ENCODE results near the gene CTDSPL.
"Not testable (repeated sequence)": the region's sequence is repeated elsewhere in the genome, so short reads cannot be mapped to it uniquely, and the experiment has no call there.

The CTDSPL gene

DNA sequence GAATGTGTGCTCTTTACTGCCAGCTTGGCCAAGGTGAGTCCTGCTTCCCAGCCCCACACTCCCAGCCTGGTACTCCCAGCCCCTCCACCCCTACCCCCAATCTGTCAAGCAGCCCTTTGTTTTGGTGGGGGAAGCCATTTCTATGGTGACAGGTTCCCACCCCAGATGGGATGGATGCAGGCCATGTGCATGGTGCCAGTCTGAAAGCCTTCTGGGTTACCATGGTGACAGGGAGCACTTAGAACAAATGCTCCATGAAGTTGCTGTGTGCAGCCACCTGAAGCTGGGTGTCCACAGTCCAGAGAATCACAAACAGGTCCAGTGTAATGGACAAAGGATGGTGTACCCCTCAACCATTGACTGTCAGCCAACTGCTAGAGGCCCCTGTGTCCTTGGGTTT is 109.8 kb downstream of the CTDSPL start:
- DNase-seq = no peak
- Histone ChIP-seq H3K4me3 (ENCODE audit: insufficient read depth, low read depth, low read length, poor library complexity, severe bottlenecking) (no peak overlapping the region), H3K9me3 (ENCODE audit: control insufficient read depth, low read length) (no peaks in the 10 kb centered on the region), H3K27me3 (replicated peaks; ENCODE audit: control insufficient read depth, insufficient read depth, low read length, poor library complexity, severe bottlenecking) (no peaks in the 10 kb centered on the region), H3K4me1 (ENCODE audit: control insufficient read depth, insufficient read depth, low read length, poor library complexity, severe bottlenecking) (peaks cover 4% of the 10 kb centered on the region), H3K27ac (ENCODE audit: insufficient read depth, low read length, poor library complexity, severe bottlenecking) (no peak overlapping the region), H3K36me3 (ENCODE audit: control insufficient read depth, insufficient read depth, low read length) (no peaks in the 10 kb centered on the region)

DNA sequence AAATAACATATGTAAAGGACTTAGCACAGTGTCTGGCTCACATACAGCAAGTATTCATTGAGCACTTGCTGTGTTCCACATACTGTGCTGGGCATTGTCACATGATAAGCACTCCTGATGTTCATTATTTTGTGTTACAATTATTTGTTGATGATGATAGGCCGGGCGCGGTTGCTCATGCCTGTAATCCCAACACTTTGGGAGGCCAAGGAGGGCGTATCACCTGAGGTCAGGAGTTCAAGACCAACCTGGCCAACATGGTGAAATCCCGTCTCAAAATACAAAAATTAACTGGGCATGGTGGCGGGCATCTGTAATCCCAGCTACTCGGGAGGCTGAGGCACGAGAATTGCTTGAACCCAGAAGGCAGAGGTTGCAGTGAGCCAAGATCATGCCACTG is 110.4 kb downstream of the CTDSPL start:
- not testable (repeated sequence) for H3K36me3 ChIP-seq (ENCODE audit: control insufficient read depth, insufficient read depth, low read length)

DNA sequence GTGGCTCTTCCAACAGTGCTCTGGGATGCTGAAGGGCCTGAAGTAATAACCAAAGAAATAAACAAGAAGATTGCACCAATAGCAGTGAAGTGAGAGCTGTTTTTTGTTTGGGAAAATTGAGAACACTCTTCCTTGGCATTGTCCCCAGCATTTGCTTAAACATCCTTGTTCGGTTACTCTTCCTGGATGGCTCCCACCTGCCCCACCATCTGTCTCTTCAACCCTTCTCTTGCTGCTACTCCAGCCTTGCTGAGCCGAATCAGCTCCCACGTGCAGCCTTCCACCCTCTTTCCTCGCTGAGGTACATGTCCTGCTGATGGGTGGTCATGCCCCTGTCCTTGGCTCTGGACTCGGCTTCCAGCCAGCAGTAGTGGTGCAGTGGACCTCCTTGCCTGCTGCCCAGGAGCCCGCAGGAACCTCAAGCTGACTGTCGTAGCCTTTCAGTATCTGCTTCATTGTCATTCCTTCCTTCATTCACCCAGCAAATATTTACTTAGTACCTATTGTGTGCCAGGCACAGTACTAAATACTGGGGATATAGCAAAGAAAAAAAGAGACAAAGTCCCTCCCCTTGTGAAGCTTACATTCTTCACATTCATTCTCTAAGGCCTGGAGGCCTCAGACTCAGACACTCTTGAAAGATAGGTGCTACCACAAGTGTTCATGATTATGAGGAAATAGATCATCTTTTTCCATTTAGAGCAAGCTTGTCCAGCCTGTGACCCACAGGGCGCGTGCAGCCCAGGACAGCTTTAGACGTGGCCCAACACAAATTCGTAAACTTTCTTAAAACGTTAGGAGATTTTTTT is 111.8 kb downstream of the CTDSPL start:
- Histone ChIP-seq H3K36me3 (ENCODE audit: control insufficient read depth, insufficient read depth, low read length) (no peaks in the 10 kb centered on the region), H3K27me3 (replicated peaks; ENCODE audit: control insufficient read depth, insufficient read depth, low read length, poor library complexity, severe bottlenecking) (no peaks in the 10 kb centered on the region), H3K9me3 (ENCODE audit: control insufficient read depth, low read length) (no peaks in the 10 kb centered on the region), H3K27ac (ENCODE audit: insufficient read depth, low read length, poor library complexity, severe bottlenecking) (no peak overlapping the region), H3K4me1 (ENCODE audit: control insufficient read depth, insufficient read depth, low read length, poor library complexity, severe bottlenecking) (peaks cover 4% of the 10 kb centered on the region), H3K4me3 (ENCODE audit: insufficient read depth, low read depth, low read length, poor library complexity, severe bottlenecking) (no peak overlapping the region)
- DNase-seq = no peak

More for the DNA sequence above, 110.4 kb downstream of the CTDSPL start:
- H3K4me3 ChIP-seq (ENCODE audit: insufficient read depth, low read depth, low read length, poor library complexity, severe bottlenecking); H3K27ac ChIP-seq (ENCODE audit: insufficient read depth, low read length, poor library complexity, severe bottlenecking); H3K4me1 ChIP-seq (ENCODE audit: control insufficient read depth, insufficient read depth, low read length, poor library complexity, severe bottlenecking); H3K9me3 ChIP-seq (ENCODE audit: control insufficient read depth, low read length); H3K27me3 ChIP-seq (replicated peaks; ENCODE audit: control insufficient read depth, insufficient read depth, low read length, poor library complexity, severe bottlenecking); DNase-seq: not testable (repeated sequence)

DNA sequence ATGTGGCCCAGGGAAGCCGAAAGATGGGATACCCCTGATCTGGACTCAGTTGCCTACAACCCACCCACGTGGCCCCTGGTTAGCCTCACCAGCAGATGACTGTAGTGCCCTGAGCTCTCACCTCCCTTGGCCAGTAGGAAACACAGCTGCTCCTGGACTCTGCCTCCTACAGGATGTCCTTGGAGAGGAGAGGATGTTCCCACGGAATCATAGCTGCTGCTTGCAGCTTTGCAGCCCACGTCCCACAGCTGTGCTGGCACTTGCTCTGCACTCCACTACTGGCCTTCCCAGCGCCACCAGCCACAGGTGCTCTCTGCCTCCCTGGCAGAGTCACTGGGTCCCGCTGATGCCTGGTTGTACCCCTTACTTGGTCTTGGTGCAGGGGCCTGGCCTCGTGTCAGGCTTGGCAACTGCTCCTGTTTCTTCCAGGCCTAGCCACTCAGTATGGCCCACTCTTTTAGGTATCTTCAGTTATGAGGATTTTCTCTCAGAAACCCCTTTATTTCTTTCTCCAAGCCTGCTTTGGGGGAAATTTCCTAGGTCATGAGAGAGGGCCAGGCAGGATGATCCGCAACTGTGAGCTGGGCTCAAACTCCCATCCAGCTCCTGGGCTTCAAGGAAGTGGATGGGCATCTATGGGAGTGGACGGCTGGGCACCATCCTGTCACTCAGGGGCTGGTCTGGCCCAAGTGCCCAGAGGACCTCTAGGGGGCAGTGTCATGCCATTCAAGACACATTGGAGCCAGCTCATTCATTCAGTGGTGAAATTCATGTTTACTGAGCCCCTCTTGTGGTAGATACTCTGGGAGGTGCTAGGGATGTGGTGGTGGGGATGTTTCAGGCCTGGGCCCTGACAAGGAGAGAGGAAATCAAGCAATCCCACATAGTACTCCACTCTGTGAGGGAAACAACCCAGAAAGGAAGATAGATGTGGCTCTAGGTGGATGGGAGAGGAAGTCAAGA is 112.7 kb downstream of the CTDSPL start:
- Histone ChIP-seq H3K4me3 (ENCODE audit: insufficient read depth, low read depth, low read length, poor library complexity, severe bottlenecking) (no peak overlapping the region), H3K4me1 (ENCODE audit: control insufficient read depth, insufficient read depth, low read length, poor library complexity, severe bottlenecking) (peaks cover 4% of the 10 kb centered on the region), H3K27ac (ENCODE audit: insufficient read depth, low read length, poor library complexity, severe bottlenecking) (no peak overlapping the region), H3K36me3 (ENCODE audit: control insufficient read depth, insufficient read depth, low read length) (no peaks in the 10 kb centered on the region), H3K9me3 (ENCODE audit: control insufficient read depth, low read length) (no peaks in the 10 kb centered on the region), H3K27me3 (replicated peaks; ENCODE audit: control insufficient read depth, insufficient read depth, low read length, poor library complexity, severe bottlenecking) (no peaks in the 10 kb centered on the region)
- peak; percentile 34 to 57 (median 43) for DNase-seq

GRCh38 chr3:37979541-37980461 is 118.1 kb downstream of the CTDSPL start:
- no peaks in the 10 kb centered on the region for H3K36me3 ChIP-seq (ENCODE audit: control insufficient read depth, insufficient read depth, low read length)
- no peaks in the 10 kb centered on the region for H3K27me3 ChIP-seq (replicated peaks; ENCODE audit: control insufficient read depth, insufficient read depth, low read length, poor library complexity, severe bottlenecking)
- no peak overlapping the region for H3K27ac ChIP-seq (ENCODE audit: insufficient read depth, low read length, poor library complexity, severe bottlenecking)
- no peak for DNase-seq
- H3K4me1 ChIP-seq (ENCODE audit: control insufficient read depth, insufficient read depth, low read length, poor library complexity, severe bottlenecking) = peaks cover under 1% of the 10 kb centered on the region
- no peaks in the 10 kb centered on the region for H3K9me3 ChIP-seq (ENCODE audit: control insufficient read depth, low read length)
- no peak overlapping the region for H3K4me3 ChIP-seq (ENCODE audit: insufficient read depth, low read depth, low read length, poor library complexity, severe bottlenecking)

GRCh38 chr3:37980462-37981347 is 119.0 kb downstream of the CTDSPL start:
- no peak overlapping the region for H3K4me3 ChIP-seq (ENCODE audit: insufficient read depth, low read depth, low read length, poor library complexity, severe bottlenecking)

GRCh38 chr3:37981348-37981664 is 119.6 kb downstream of the CTDSPL start:
- Histone ChIP-seq H3K27me3 (replicated peaks; ENCODE audit: control insufficient read depth, insufficient read depth, low read length, poor library complexity, severe bottlenecking) (no peaks in the 10 kb centered on the region), H3K9me3 (ENCODE audit: control insufficient read depth, low read length) (no peaks in the 10 kb centered on the region), H3K4me3 (ENCODE audit: insufficient read depth, low read depth, low read length, poor library complexity, severe bottlenecking) (no peak overlapping the region), H3K4me1 (ENCODE audit: control insufficient read depth, insufficient read depth, low read length, poor library complexity, severe bottlenecking) (no peaks in the 10 kb centered on the region), H3K36me3 (ENCODE audit: control insufficient read depth, insufficient read depth, low read length) (no peaks in the 10 kb centered on the region), H3K27ac (ENCODE audit: insufficient read depth, low read length, poor library complexity, severe bottlenecking) (no peak overlapping the region)
- no peak for DNase-seq

More at GRCh38 chr3:37980462-37981347, 119.0 kb downstream of the CTDSPL start:
- DNase-seq = no peak
- H3K36me3 ChIP-seq (ENCODE audit: control insufficient read depth, insufficient read depth, low read length) = no peaks in the 10 kb centered on the region
- no peaks in the 10 kb centered on the region for H3K4me1 ChIP-seq (ENCODE audit: control insufficient read depth, insufficient read depth, low read length, poor library complexity, severe bottlenecking)
- no peaks in the 10 kb centered on the region for H3K27me3 ChIP-seq (replicated peaks; ENCODE audit: control insufficient read depth, insufficient read depth, low read length, poor library complexity, severe bottlenecking)
- H3K9me3 ChIP-seq (ENCODE audit: control insufficient read depth, low read length) = no peaks in the 10 kb centered on the region
- no peak overlapping the region for H3K27ac ChIP-seq (ENCODE audit: insufficient read depth, low read length, poor library complexity, severe bottlenecking)

DNA sequence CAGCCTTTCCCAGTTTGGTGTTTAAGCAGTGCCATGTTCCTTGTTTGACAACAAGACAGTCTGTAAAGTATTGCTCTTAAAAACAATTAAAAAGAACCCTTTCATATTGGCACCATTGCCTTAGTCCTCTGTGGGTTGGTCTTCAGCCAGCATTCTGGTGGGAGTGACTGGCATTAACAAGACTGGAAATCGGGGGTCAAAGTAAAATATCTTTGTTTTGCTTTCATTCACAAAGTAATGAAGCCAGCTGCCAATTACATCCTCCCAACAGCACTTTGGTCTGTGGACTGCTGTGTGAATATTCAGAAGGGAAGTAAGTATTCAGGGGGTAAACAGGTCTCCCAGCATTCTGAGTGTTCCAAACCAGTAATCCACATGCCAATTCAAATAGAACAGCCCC is 120.7 kb downstream of the CTDSPL start:
- no peaks in the 10 kb centered on the region for H3K27me3 ChIP-seq (replicated peaks; ENCODE audit: control insufficient read depth, insufficient read depth, low read length, poor library complexity, severe bottlenecking)
- H3K36me3 ChIP-seq (ENCODE audit: control insufficient read depth, insufficient read depth, low read length) = no peaks in the 10 kb centered on the region
- no peaks in the 10 kb centered on the region for H3K9me3 ChIP-seq (ENCODE audit: control insufficient read depth, low read length)
- DNase-seq = no peak
- H3K4me1 ChIP-seq (ENCODE audit: control insufficient read depth, insufficient read depth, low read length, poor library complexity, severe bottlenecking) = no peaks in the 10 kb centered on the region
- H3K27ac ChIP-seq (ENCODE audit: insufficient read depth, low read length, poor library complexity, severe bottlenecking) = no peak overlapping the region
- H3K4me3 ChIP-seq (ENCODE audit: insufficient read depth, low read depth, low read length, poor library complexity, severe bottlenecking) = no peak overlapping the region

- no peaks in the 10 kb centered on the region for H3K4me1 ChIP-seq (ENCODE audit: control insufficient read depth, insufficient read depth, low read length, poor library complexity, severe bottlenecking)
Observed at GRCh38 chr3:37984051-37984450, 122.4 kb downstream of the CTDSPL start.

More at GRCh38 chr3:37984051-37984450, 122.4 kb downstream of the CTDSPL start:
- no peaks in the 10 kb centered on the region for H3K9me3 ChIP-seq (ENCODE audit: control insufficient read depth, low read length)
- no peak overlapping the region for H3K4me3 ChIP-seq (ENCODE audit: insufficient read depth, low read depth, low read length, poor library complexity, severe bottlenecking)
- DNase-seq = no peak
- no peaks in the 10 kb centered on the region for H3K36me3 ChIP-seq (ENCODE audit: control insufficient read depth, insufficient read depth, low read length)
- no peaks in the 10 kb centered on the region for H3K27me3 ChIP-seq (replicated peaks; ENCODE audit: control insufficient read depth, insufficient read depth, low read length, poor library complexity, severe bottlenecking)
- H3K27ac ChIP-seq (ENCODE audit: insufficient read depth, low read length, poor library complexity, severe bottlenecking) = no peak overlapping the region

Data from effector memory CD4-positive, alpha-beta T cell (primary cell).